NB4 (cell line): ENCODE results near the gene COL4A4.

Experiments used
- CTCF ChIP-seq: IDR thresholded peaks from one replicate; pipeline ENCODE4 v1.5.1; 2012; ENCODE audit warnings: low read depth, low read length
- MAX ChIP-seq: IDR thresholded peaks from 2 replicates; pipeline ENCODE4 v1.6.1; 2011; ENCODE audit warnings: low read depth, low read length
- MYC ChIP-seq: IDR thresholded peaks from 2 replicates; pipeline ENCODE4 v1.6.1; 2011; ENCODE audit warnings: low read depth, low read length
- POLR2A ChIP-seq: IDR thresholded peaks from 2 replicates; pipeline ENCODE4 v1.6.1; 2011; ENCODE audit warnings: mild to moderate bottlenecking; ENCODE audit not compliant: insufficient read length; ENCODE audit errors: extremely low read depth

DNA sequence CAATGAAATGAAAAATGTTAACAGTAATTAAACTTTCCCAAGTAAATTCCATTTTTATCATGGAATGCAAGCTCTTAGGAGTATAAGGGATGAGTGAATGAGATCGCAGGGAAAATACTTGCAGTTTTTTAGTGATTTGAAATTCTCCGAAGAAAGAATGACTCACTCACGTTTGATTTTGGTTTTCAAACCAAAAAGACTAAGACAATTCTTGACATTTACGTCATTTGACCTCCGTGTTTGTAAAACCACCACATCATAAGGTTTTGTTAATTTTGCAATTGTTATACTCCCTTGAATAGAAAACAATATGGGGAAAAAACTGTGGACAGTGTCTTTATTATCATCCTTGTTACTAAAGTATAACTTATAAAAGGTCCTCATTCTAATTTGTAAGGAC is 29.4 kb downstream of the COL4A4 start:
- TF ChIP-seq POLR2A (no peak), MAX (no peak), CTCF (no peak), MYC (no peak)
